Measurements from ENCODE around the gene TEX13C. TPM values are rescaled to one million over a fixed set of nuclear protein-coding genes. Genes with fewer than 3 reads are reported as not detected.

Gene TEX13C
- total RNA-seq, 1 experiment from 2014 or later = 0.24 TPM

GRCh38 chrX:125340490-125340889 is 20.8 kb downstream of the TEX13C start:
- H3K27ac Mint-ChIP-seq = no peak overlapping the region
- Histone ChIP-seq H3K27ac (ENCODE audit: insufficient read length, low read depth, low read length) (no peak overlapping the region), H2BK5ac (ENCODE audit: insufficient read length, low read length) (no peak overlapping the region), H4K20me1 (ENCODE audit: control insufficient read depth, insufficient read depth, insufficient read length) (no peaks in the 10 kb centered on the region), H3K23ac (ENCODE audit: insufficient read length, low read depth, low read length) (no peak overlapping the region), H3T11ph (ENCODE audit: low read length) (no peak overlapping the region), H3K18ac (ENCODE audit: insufficient read length, low read depth, low read length) (no peak overlapping the region), H3K27me3 (ENCODE audit: insufficient read depth, low read length) (no peaks in the 10 kb centered on the region), H3K79me2 (ENCODE audit: insufficient read depth, low read length) (no peaks in the 10 kb centered on the region), H3K4me1 (ENCODE audit: insufficient read depth, low read length) (no peaks in the 10 kb centered on the region), H2AK5ac (ENCODE audit: insufficient read length, low read length) (no peak overlapping the region), H3K9ac (ENCODE audit: extremely low read depth, insufficient read length, low read length) (no peak overlapping the region), H3K79me1 (ENCODE audit: insufficient read depth, low read depth, low read length, poor library complexity, severe bottlenecking) (no peaks in the 10 kb centered on the region), H3K9me3 (ENCODE audit: control insufficient read depth, low read depth, low read length) (peaks cover 11% of the 10 kb centered on the region), H2AFZ (ENCODE audit: low read length) (no peak overlapping the region), H4K91ac (ENCODE audit: insufficient read length, low read depth, low read length) (no peak overlapping the region), H2BK15ac (ENCODE audit: low read depth, low read length) (no peak overlapping the region), H2BK120ac (ENCODE audit: low read depth, low read length, poor library complexity, severe bottlenecking) (no peak overlapping the region), H3K4me2 (ENCODE audit: insufficient read depth, insufficient read length, low read length) (no peak overlapping the region), H4K5ac (ENCODE audit: insufficient read length, low read depth, low read length) (no peak overlapping the region), H3K56ac (ENCODE audit: insufficient read length, low read depth, low read length) (no peak overlapping the region), H2BK20ac (ENCODE audit: low read depth, low read length, poor library complexity, severe bottlenecking) (no peak overlapping the region), H4K8ac (replicated peaks; ENCODE audit: insufficient read length, low read depth, low read length) (no peak overlapping the region), H3K14ac (ENCODE audit: insufficient read depth, low read length) (no peak overlapping the region), H3K23me2 (ENCODE audit: insufficient read length, low read depth, low read length, poor library complexity, severe bottlenecking) (no peaks in the 10 kb centered on the region), H3K4ac (ENCODE audit: low read depth, low read length) (no peak overlapping the region), H2BK12ac (ENCODE audit: insufficient read length, low read depth, low read length) (no peak overlapping the region)
- TF ChIP-seq, protein P1, sequence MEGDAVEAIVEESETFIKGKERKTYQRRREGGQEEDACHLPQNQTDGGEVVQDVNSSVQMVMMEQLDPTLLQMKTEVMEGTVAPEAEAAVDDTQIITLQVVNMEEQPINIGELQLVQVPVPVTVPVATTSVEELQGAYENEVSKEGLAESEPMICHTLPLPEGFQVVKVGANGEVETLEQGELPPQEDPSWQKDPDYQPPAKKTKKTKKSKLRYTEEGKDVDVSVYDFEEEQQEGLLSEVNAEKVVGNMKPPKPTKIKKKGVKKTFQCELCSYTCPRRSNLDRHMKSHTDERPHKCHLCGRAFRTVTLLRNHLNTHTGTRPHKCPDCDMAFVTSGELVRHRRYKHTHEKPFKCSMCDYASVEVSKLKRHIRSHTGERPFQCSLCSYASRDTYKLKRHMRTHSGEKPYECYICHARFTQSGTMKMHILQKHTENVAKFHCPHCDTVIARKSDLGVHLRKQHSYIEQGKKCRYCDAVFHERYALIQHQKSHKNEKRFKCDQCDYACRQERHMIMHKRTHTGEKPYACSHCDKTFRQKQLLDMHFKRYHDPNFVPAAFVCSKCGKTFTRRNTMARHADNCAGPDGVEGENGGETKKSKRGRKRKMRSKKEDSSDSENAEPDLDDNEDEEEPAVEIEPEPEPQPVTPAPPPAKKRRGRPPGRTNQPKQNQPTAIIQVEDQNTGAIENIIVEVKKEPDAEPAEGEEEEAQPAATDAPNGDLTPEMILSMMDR (conservative IDR thresholded peaks at IDR 0.05) = no peak
- no peak for DNase-seq
- H3K4me1 Mint-ChIP-seq = no peaks in the 10 kb centered on the region
- WGBS (ENCODE audit: extremely low coverage, insufficient read length, low lambda C conversion rate) = no CpG with 5 or more reads among the region's 4 CpGs
- no peak overlapping the region for H3K4me3 Mint-ChIP-seq
- H3K27me3 Mint-ChIP-seq (ENCODE audit: low read depth) = no peaks in the 10 kb centered on the region
- H3K36me3 Mint-ChIP-seq (ENCODE audit: insufficient read depth in 1 of 3, low read depth in 3 of 3) = peaks cover 6 to 10% (median 7%) of the 10 kb centered on the region in 3 experiments
- peaks cover 22 to 47% of the 10 kb centered on the region in 2 experiments for H3K9me3 Mint-ChIP-seq

Measured in H9 (cell line).